ENCODE measurements around the gene TSPOAP1. TPM values are rescaled to one million over a fixed set of nuclear protein-coding genes. Genes with fewer than 3 reads are reported as not detected.

TSPOAP1 gene
- total RNA-seq, 1 donor from 2014 or later: 0.05 TPM

DNA sequence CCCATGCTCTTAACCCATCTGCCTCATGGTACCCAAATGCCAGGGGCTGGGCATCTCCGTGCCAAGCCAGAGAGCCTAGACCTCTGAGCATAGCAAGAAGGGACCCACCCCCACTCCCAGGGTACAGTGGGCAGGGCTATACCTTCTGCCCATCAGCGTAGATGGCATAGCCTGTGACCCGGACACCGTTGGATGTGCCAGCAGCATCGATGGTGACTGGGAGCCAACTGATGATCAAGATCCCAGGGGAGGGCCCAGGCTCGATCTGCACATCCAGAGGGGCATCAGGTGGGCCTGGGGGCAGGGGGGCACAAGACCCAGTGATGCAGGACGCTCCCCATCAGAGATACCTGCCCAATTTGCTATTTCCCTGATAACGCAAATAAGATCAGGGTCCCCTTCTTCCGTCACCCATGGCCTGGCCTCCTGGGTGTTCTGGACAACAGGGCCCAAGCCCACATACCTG, 17.1 kb downstream of the TSPOAP1 start:
- TF ChIP-seq, protein P1, sequence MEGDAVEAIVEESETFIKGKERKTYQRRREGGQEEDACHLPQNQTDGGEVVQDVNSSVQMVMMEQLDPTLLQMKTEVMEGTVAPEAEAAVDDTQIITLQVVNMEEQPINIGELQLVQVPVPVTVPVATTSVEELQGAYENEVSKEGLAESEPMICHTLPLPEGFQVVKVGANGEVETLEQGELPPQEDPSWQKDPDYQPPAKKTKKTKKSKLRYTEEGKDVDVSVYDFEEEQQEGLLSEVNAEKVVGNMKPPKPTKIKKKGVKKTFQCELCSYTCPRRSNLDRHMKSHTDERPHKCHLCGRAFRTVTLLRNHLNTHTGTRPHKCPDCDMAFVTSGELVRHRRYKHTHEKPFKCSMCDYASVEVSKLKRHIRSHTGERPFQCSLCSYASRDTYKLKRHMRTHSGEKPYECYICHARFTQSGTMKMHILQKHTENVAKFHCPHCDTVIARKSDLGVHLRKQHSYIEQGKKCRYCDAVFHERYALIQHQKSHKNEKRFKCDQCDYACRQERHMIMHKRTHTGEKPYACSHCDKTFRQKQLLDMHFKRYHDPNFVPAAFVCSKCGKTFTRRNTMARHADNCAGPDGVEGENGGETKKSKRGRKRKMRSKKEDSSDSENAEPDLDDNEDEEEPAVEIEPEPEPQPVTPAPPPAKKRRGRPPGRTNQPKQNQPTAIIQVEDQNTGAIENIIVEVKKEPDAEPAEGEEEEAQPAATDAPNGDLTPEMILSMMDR (IDR thresholded peaks at IDR 0.05): no peak
- Mint-ChIP-seq H3K4me3 (ENCODE audit: unreplicated experiment) (no peak overlapping the region), H3K27ac (ENCODE audit: unreplicated experiment) (no peak overlapping the region), H3K36me3 (ENCODE audit: unreplicated experiment) (no peaks in the 10 kb centered on the region), H3K9me3 (ENCODE audit: unreplicated experiment) (no peaks in the 10 kb centered on the region), H3K4me1 (ENCODE audit: unreplicated experiment) (no peaks in the 10 kb centered on the region), H3K27me3 (ENCODE audit: unreplicated experiment) (peaks cover 14% of the 10 kb centered on the region)
- DNase-seq (ENCODE audit: extremely low spot score, unreplicated experiment): peak; percentile 81

DNA sequence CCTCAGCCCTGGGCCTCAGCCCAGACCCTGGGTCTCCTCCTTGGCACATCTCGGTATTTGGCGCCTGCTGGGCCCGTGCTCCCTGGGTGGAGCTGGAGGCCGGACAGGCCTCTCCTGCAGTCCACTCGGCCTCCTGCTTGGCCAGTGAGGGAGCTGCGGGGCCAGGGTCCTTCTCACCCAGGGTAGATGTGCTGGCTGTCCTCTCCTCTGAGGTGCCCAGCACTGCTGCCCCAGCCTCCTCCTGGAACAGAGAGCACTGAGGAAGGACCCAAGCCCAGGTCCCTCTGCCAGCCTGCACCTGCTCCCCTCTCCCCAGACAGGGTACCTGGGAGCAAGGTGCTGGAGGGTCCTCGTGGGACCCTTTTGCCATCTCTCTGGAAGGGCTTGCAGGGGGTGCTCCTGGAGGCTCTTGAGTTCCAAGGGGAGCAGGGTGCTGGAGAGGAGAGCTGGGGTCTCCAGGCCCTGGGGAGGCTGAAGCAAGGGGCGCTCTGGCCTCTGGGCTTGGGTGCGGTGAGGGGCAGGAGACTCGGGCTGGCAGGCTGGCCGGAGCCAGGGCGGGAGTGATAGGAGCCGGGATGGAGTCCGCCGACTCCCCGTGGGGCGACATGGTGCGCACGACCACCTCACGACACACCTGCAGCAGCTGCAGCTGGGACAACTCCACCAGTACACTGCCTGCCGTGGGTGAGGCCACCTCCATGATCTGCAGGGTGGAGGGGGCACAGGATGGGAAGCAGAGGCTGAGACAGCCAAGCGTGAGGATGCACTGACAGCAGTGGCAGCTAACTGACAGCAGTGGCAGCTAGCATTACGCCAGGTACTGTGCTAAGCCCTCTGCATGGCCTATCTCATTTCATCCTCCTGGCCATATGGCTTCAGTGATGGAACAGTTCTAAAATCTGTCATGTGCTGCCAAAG, 17.8 kb downstream of the TSPOAP1 start:
- no peak overlapping the region for H3K27ac Mint-ChIP-seq (ENCODE audit: unreplicated experiment)

DNA sequence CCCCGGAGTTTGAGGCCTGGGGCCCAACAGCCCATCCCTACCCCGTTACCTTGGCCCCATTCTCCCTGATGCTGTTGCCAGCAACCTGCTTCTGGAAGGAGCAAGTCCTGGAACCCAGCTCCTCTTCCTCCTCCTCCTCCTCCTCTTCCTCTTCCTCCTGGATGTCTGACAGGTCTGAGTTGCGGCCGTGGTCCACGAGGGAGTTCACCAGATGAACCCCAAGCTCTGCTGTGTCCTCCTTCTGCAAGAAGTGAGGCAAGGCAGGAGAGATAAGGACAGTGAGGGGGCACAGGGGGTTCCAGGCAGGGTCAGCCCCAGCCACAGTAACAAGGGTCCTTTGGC, 18.7 kb downstream of the TSPOAP1 start:
- peak; percentile 81 for DNase-seq (ENCODE audit: extremely low spot score, unreplicated experiment)
- no peak overlapping the region for H3K4me3 Mint-ChIP-seq (ENCODE audit: unreplicated experiment)
- no peaks in the 10 kb centered on the region for H3K4me1 Mint-ChIP-seq (ENCODE audit: unreplicated experiment)
- no peaks in the 10 kb centered on the region for H3K9me3 Mint-ChIP-seq (ENCODE audit: unreplicated experiment)
- TF ChIP-seq, protein P1 (IDR thresholded peaks at IDR 0.05): no peak
- peaks cover 14% of the 10 kb centered on the region for H3K27me3 Mint-ChIP-seq (ENCODE audit: unreplicated experiment)
- H3K36me3 Mint-ChIP-seq (ENCODE audit: unreplicated experiment): no peaks in the 10 kb centered on the region
- no peak overlapping the region for H3K27ac Mint-ChIP-seq (ENCODE audit: unreplicated experiment)

More for the DNA sequence above, 17.8 kb downstream of the TSPOAP1 start:
- Mint-ChIP-seq H3K4me3 (ENCODE audit: unreplicated experiment) (no peak overlapping the region), H3K9me3 (ENCODE audit: unreplicated experiment) (no peaks in the 10 kb centered on the region), H3K36me3 (ENCODE audit: unreplicated experiment) (no peaks in the 10 kb centered on the region), H3K4me1 (ENCODE audit: unreplicated experiment) (no peaks in the 10 kb centered on the region), H3K27me3 (ENCODE audit: unreplicated experiment) (peaks cover 14% of the 10 kb centered on the region)
- TF ChIP-seq, protein P1 (IDR thresholded peaks at IDR 0.05): no peak
- DNase-seq (ENCODE audit: extremely low spot score, unreplicated experiment): peak; percentile 79

DNA sequence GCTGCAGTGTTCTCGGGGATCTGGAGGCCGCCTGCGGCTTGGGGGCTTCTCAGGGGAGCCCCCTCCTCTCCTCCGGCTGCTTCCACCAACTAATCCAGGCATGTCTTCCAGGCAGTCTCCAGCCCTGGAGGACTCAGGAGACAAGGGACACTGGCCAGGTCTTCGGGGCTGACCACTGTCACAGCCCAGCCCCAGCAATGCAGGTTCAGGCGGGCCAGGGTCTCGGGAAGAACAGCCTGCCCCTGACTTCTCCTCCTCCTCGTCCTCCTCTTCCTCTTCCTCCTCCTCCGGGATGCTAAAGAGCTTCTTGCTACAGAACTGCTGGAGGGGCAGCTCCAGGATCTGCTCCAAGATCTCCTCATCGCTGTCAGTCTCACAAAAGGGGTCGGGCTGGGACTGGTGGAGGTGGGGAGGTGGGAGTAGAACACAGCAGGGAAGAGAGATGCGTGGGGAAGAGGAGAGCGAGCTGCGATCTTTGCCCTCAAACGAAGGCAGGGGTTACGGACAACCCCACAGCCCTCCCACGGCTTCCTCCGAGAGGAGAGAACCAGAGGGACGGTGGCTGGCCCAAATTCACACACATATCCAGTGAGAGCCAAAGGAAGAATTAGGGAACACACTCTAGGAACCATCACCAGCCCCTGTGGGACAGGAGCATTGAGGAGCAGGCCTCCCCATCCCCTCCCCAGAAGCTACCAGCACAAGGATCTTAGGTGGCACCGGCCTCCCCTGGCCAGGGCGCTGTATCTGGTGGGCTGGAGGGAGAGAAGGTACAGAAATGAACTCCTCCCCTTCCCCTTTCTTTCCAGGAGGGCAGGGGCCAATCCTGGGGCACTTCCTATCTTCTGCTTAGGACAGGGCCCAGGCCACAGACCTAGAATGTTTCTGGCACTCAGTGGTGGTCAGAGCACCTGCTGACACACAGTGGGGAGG, 19.3 kb downstream of the TSPOAP1 start:
- H3K36me3 Mint-ChIP-seq (ENCODE audit: unreplicated experiment): no peaks in the 10 kb centered on the region
- TF ChIP-seq, protein P1 (IDR thresholded peaks at IDR 0.05): no peak
- no peak overlapping the region for H3K4me3 Mint-ChIP-seq (ENCODE audit: unreplicated experiment)
- no peaks in the 10 kb centered on the region for H3K4me1 Mint-ChIP-seq (ENCODE audit: unreplicated experiment)
- H3K27me3 Mint-ChIP-seq (ENCODE audit: unreplicated experiment): peaks cover 14% of the 10 kb centered on the region
- H3K9me3 Mint-ChIP-seq (ENCODE audit: unreplicated experiment): no peaks in the 10 kb centered on the region
- no peak overlapping the region for H3K27ac Mint-ChIP-seq (ENCODE audit: unreplicated experiment)
- peak; percentile 76 for DNase-seq (ENCODE audit: extremely low spot score, unreplicated experiment)
